GM20431 (cell line): ENCODE data around the gene CFAP61.

Experiments used
- in situ Hi-C: fragments of 300-500 bp; cut with MseI, MboI; formaldehyde crosslinking; loops from one replicate; pipeline ENCODE4 v1.15.0; 2020; ENCODE audit warnings: low sequenced_read_pairs; ENCODE audit not compliant: unreplicated experiment

CFAP61 gene

DNA sequence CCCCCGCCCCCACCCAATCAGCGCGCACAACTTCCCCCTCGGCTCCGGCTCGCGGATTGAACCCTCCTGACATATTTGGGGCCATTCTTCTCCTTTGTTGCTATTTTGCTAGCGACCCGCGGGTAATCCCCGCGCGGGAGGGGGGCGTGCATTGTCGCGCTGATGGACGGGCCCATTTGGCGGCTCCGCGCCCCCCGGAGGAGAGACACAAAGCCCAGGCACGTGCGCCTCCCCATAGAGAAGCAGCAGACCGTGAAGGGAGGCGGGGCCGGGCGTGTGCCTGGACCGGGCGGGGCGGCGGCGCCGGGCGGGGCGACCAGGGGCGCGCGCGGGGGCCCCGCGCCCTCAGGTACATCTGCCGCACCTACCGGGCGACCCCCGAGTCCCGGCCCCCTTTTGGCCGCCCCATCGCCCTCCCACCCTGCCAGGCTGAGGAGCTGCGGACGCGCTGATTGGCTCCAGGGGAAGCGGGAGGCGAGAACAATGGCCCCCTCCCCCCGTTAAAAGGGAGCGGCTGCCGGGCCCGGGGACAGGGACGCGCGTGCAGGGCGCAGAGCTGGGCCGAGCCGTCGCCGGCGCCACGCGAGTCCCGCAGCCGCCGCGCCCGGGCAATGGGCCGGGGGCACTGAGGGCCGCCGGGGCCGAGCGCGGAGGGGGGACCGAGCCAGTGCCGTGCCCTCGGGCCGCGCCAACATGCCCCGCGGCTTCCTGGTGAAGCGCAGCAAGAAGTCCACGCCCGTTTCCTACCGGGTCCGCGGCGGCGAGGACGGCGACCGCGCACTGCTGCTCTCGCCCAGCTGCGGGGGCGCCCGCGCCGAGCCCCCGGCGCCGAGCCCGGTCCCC is 315.5 kb downstream of the CFAP61 start, which contains the start of gene INSM1:
Gene INSM1 (plus strand): TSS at position 530 of the 843 bp plus-strand sequence. CDS start 164 bp downstream, at position 694.
- in situ Hi-C loops: loop anchor here (25.0 kb wide), 1 partner anchor 195 kb away; no protein-coding TSS in a partner anchor

- in situ Hi-C loops: loop anchor here (25.0 kb wide), 1 partner anchor 194 kb away; no protein-coding TSS in a partner anchor
These were observed 316.3 kb downstream of the CFAP61 start for GRCh38 chr20:20368418-20369249.

- in situ Hi-C loops: loop anchor here (25.0 kb wide), 1 partner anchor 193 kb away; no protein-coding TSS in a partner anchor
These were observed 317.1 kb downstream of the CFAP61 start for GRCh38 chr20:20369250-20370093.

DNA sequence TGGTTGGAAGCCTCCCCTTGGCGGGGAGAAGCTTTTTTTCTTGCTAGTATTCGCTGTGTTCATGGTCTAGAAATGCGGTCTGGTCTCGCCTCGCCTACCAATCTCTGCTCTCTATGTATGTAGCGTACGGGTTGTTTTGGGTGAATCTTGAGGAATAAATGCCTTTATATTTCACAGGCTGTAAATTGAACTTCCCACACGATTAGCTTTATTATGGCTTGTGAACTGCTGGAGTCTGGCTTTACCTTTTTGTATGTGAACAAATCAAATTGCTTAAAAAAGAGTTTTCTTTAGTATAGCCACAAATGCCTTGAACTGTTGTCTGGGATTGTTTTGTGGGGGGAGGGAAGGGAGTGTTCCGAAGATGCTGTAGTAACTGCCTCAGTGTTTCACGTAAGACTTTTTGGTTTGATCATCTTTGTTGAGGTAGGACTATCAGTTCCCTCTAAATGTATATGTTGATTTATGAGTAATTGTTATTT is 317.8 kb downstream of the CFAP61 start:
- in situ Hi-C loops: loop anchor here (25.0 kb wide), 1 partner anchor 192 kb away; no protein-coding TSS in a partner anchor

DNA sequence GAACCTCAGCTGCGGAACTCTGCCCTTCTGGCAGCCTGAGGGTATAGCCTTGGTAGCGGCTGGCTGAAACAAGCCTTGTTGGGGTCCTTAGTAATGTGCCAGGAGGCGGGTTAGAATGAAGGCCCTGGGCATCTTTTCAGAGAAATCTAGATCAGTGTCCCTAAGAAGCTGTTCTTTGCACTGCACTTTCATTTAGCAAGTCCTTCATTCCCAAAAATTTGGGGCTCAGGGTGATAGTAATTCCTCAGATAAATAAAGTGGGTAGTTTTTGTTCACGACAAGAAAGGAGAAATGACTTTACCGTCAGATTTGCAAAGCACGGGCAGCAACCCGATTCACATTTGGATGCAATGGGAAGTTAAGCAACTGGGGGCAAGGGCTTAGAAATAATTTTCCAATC is 318.8 kb downstream of the CFAP61 start:
- in situ Hi-C loops: loop anchor here (25.0 kb wide), 1 partner anchor 191 kb away; no protein-coding TSS in a partner anchor

DNA sequence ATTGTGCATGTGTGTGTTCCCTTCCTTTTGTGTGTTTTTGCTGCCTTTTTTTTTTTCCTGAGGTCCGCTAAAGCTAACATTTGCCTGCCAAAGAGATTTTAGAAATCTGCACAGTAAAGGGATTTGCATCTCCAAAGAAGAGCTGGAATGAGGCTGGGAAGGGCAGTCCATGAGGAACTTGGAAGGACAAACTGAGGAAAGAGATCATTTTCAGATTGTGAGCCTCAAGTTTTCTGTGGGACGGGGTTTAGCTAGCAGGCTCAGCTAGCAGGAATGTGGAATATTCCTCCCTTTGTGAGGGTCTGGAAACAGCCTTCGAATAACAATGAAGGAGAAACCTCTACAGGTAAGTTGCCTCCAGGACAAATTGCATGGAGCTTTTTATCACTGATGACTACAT is 319.3 kb downstream of the CFAP61 start:
- in situ Hi-C loops: loop anchor here (25.0 kb wide), 1 partner anchor 191 kb away; no protein-coding TSS in a partner anchor

DNA sequence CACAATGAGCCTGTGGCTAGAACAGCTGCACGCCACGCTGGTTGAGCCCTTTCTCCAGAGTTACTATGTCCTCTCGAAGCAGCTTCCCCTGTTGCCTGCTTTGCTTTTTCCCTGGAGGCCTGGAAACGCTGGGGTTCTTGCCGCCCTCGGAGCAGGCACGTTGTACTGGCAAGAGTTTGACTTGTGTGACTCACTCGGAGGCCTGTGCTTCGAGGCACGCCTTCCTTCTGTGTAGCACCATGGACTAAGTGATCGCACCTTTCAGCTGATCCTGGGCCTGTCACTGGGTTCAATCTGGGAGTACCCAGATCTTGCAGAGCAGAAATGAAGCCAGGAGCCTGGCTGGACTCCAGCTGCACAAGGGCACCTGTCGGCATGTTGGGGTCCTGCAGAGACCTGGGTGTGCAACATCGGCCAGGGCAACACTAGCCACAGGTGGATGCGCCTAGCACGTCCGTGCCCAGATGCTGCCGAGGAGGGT is 320.8 kb downstream of the CFAP61 start:
- in situ Hi-C loops: loop anchor here (25.0 kb wide), 1 partner anchor 189 kb away; no protein-coding TSS in a partner anchor

- in situ Hi-C loops: no loop called here
These were observed 323.5 kb downstream of the CFAP61 start for GRCh38 chr20:20375862-20376261.

DNA sequence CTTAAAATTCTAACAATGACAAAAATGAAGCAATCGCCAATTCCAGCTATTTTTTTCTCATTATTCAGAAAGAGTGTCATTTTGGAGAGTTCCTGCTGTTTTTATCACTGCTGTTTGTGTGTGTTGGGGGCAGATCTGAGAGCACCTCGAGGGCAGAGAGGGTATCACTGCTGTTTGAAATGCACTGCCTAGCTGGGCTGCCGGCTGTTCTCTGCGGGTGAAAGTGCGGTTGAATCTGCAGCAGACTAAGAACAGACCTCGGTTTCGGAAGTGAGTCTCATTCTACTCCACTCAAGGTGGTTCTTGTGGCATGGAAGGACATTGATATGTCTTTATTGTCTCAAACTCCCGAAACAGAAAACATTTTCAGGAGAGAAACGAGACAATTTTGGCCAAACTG is 333.9 kb downstream of the CFAP61 start:
- in situ Hi-C loops: no loop called here

GRCh38 chr20:20390393-20390792 is 338.1 kb downstream of the CFAP61 start:
- in situ Hi-C loops: no loop called here

DNA sequence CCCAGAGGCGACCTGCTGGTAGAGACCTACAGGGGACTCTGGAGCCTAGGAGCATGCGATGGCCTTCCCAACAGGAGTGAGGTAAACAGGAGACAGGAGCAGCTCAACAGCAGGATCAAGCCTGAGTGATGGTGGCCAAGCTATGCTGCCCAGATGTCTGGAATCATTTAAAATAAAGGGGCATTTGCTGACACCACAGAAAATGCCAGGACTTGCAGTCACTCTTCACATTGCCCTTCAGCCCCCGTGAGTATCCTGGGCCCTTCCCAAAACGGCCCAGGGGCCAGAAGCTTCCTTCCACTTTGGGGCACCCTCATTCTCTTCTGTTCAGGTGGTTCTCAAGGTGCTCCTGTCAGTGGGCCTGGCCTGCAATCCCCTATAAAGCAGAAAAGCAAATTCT is 338.8 kb downstream of the CFAP61 start:
- in situ Hi-C loops: no loop called here

DNA sequence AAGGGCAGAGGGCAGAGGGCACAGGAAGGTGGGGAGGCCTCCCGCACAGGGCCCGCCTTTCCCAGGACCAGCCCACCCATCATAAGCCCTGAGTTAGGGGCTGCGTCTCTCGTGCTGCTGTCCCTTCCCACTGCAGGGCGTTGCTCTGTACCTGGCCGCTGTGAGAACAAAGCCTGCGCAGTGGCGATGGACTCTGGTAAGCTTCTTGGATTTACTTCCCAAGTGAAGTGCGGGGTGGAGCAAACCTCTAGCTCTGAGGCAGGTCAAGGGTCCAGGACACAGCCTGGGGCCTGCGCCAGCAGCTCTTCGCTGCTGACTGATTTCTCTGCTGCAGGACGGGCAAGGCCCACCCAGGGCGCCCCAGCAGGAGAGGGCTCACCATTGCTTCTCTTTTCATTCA is 339.4 kb downstream of the CFAP61 start:
- in situ Hi-C loops: no loop called here

DNA sequence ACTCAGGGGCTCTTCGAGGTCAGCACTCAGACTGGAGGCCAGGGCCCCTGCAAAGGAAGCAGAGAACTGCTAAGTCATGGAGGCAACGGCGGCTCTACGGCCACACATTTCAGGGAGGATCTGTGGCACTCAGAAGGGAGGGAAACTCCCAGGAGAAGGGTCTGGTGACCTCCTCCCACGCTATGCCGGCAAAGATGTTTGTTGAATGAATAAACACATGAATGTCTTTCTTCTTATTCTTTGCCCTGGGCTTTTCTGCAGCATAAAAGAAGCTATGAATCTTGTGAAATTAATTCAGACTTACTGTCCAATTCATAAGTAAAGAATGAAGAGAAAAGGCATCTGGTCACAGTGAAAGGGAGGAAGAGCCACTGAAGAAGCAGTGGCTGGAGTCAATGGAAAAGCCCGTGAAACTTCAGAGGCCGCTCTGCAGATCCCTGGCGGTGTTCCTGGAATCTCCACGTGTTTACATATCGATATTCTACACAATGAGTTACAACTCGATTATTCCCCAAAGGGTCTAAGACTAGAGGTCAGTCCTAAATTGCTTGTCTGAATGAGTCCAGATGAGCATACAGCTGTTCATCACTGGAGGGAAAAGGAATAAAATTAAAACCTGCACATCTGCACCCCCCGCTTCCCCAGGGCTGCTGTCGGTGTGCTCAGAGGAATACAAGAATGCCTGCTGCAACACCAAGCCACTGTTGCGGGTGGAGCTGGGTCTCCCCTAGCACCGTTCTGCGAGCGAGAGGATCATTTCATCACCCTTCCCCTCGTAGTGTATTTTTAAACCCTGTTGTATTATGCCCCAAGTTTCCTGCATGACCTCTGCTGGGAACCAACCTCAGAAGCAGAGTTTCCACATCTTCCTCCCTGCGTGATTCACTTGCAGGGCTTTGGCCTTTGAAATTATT is 341.1 kb downstream of the CFAP61 start:
- in situ Hi-C loops: no loop called here

GRCh38 chr20:20395087-20395486 is 342.8 kb downstream of the CFAP61 start:
- in situ Hi-C loops: no loop called here

GRCh38 chr20:20395903-20396568 is 343.7 kb downstream of the CFAP61 start:
- in situ Hi-C loops: no loop called here

- in situ Hi-C loops: no loop called here
These were observed 344.5 kb downstream of the CFAP61 start for GRCh38 chr20:20396794-20397193.

GRCh38 chr20:20398123-20398522 is 345.8 kb downstream of the CFAP61 start:
- in situ Hi-C loops: no loop called here
